H1 (cell line): Measurements from ENCODE around the gene SLC5A9. TPM values are rescaled to one million over a fixed set of nuclear protein-coding genes. Genes with fewer than 3 reads are reported as not detected.

Experiments
- CTCF ChIA-PET: fragments of 300-600 bp; sonication (Branson Sonifier 250); formaldehyde crosslinking; loops from one replicate; lab custom pipeline; 2021; ENCODE audit not compliant: partially characterized antibody; lab: Charles Lee
- POLR2A ChIA-PET: fragments of 300-600 bp; sonication (Branson Sonifier 250); formaldehyde crosslinking; loops from one replicate; lab custom pipeline; 2021; ENCODE audit warnings: inconsistent platforms; ENCODE audit not compliant: partially characterized antibody; lab: Charles Lee
- DNase-seq, 2 experiments: peaks; one replicate each; pipeline versions ENCODE4 v3.0.0 to v3.0.0-alpha.2; 2010 to 2022; ENCODE audit warnings: low spot score in 2 of 2, low read depth in 1 of 2, mixed read lengths in 1 of 2
- FAIRE-seq: peaks from 2 replicates; lab custom pipeline; 2011; peaks lifted over from hg19 to GRCh38; lab: Jason Lieb, UNC
- H2AFZ ChIP-seq: 2 replicates; pipeline ENCODE4 v1.8.1; 2012; ENCODE audit warnings: low read length, inconsistent platforms
- H2AK5ac ChIP-seq: 2 replicates; pipeline ENCODE4 v1.6.1; 2013; ENCODE audit warnings: low read depth, low read length
- H2BK120ac ChIP-seq: replicated peaks from 2 replicates; pipeline ENCODE3; 2013; ENCODE audit warnings: low read depth, low read length, inconsistent platforms
- H2BK12ac ChIP-seq: 2 replicates; pipeline ENCODE4 v1.6.1; 2013; ENCODE audit warnings: low read depth, low read length
- H2BK15ac ChIP-seq: 2 replicates; pipeline ENCODE4 v1.6.1; 2013; ENCODE audit warnings: low read length
- H2BK20ac ChIP-seq: 2 replicates; pipeline ENCODE4 v1.6.1; 2013; ENCODE audit warnings: low read length
- H2BK5ac ChIP-seq: 2 replicates; pipeline ENCODE4 v1.6.1; 2013; ENCODE audit warnings: low read depth, low read length
- H3K14ac ChIP-seq: 2 replicates; pipeline ENCODE4 v1.6.1; 2013; ENCODE audit warnings: inconsistent platforms; ENCODE audit not compliant: insufficient read length
- H3K18ac ChIP-seq: 2 replicates; pipeline ENCODE4 v1.6.1; 2013; ENCODE audit warnings: low read length; ENCODE audit errors: extremely low read depth
- H3K23ac ChIP-seq: 2 replicates; pipeline ENCODE4 v1.6.1; 2013; ENCODE audit warnings: inconsistent platforms; ENCODE audit not compliant: insufficient read length
- H3K23me2 ChIP-seq: 2 replicates; pipeline ENCODE4 v1.6.1; 2013; ENCODE audit warnings: low read depth, low read length
- H3K27ac ChIP-seq: 2 replicates; pipeline ENCODE4 v1.6.1; 2011; ENCODE audit warnings: low read depth, low read length, inconsistent platforms
- H3K27me3 ChIP-seq, 4 experiments: replicated peaks in 1 of 4; 1 replicate in 1 of 4; 2 replicates in 3 of 4; pipeline versions ENCODE4 v1.6.1 to v1.8.1; 2011 to 2013; ENCODE audit warnings: low read length in 3 of 4, mild to moderate bottlenecking in 3 of 4, inconsistent platforms in 2 of 4, mixed read lengths in 2 of 4, moderate library complexity in 1 of 4; ENCODE audit not compliant: control insufficient read depth in 3 of 4, insufficient read depth in 3 of 4; ENCODE audit errors: extremely low read depth in 1 of 4
- H3K36me3 ChIP-seq, 4 experiments: 2 replicates each; pipeline versions ENCODE4 v1.6.1 to v1.8.1; 2011 to 2013; ENCODE audit warnings: mild to moderate bottlenecking in 4 of 4, low read length in 3 of 4, moderate library complexity in 2 of 4, control low read depth in 1 of 4, inconsistent platforms in 1 of 4; ENCODE audit not compliant: insufficient read depth in 4 of 4, control insufficient read depth in 2 of 4
- H3K4ac ChIP-seq: replicated peaks from 2 replicates; pipeline ENCODE3; 2013; ENCODE audit warnings: low read length, low read depth, mixed read lengths, inconsistent platforms; ENCODE audit not compliant: insufficient read length
- H3K4me1 ChIP-seq, 4 experiments: replicated peaks in 1 of 4; 1 replicate in 1 of 4; 2 replicates in 3 of 4; pipeline versions ENCODE4 v1.6.1 to v1.8.1; 2011 to 2013; ENCODE audit warnings: low read length in 3 of 4, inconsistent platforms in 2 of 4, mixed read lengths in 1 of 4; ENCODE audit not compliant: insufficient read depth in 4 of 4, control insufficient read depth in 3 of 4
- H3K4me2 ChIP-seq, 2 experiments: 2 replicates each; pipeline versions ENCODE4 v1.6.1 to v1.8.1; 2011 to 2013; ENCODE audit warnings: low read depth in 2 of 2, low read length in 2 of 2, control low read depth in 1 of 2, inconsistent platforms in 1 of 2, mild to moderate bottlenecking in 1 of 2; ENCODE audit not compliant: insufficient read depth in 1 of 2
- H3K4me3 ChIP-seq, 4 experiments: fragments of 200-600, 300-600 bp in 1 of 4; sonication (generic), shearing (Covaris generic), sonication (Bioruptor Twin) in 1 of 4; 2 replicates each; pipeline versions ENCODE4 v1.5.1 to v1.8.1; 2011 to 2016; ENCODE audit warnings: low read length in 4 of 4, low read depth in 3 of 4, control low read depth in 2 of 4, inconsistent platforms in 2 of 4, mild to moderate bottlenecking in 2 of 4, mixed read lengths in 1 of 4, moderate library complexity in 1 of 4; ENCODE audit not compliant: insufficient read depth in 2 of 4; ENCODE audit errors: extremely low read depth in 1 of 4
- H3K56ac ChIP-seq: replicated peaks from 2 replicates; pipeline ENCODE3; 2013; ENCODE audit warnings: low read depth, mild to moderate bottlenecking, mixed read lengths, low read length, inconsistent platforms; ENCODE audit not compliant: insufficient read length
- H3K79me1 ChIP-seq: 2 replicates; pipeline ENCODE4 v1.6.1; 2013; ENCODE audit warnings: low read depth, low read length, control low read depth
- H3K79me2 ChIP-seq, 2 experiments: 2 replicates each; pipeline versions ENCODE4 v1.6.1 to v1.8.1; 2012 to 2013; ENCODE audit warnings: low read length in 2 of 2, mild to moderate bottlenecking in 2 of 2, inconsistent platforms in 1 of 2; ENCODE audit not compliant: insufficient read depth in 2 of 2, control insufficient read depth in 1 of 2
- H3K9ac ChIP-seq, 4 experiments: replicated peaks in 1 of 4; 1 replicate in 1 of 4; 2 replicates in 3 of 4; pipeline versions ENCODE4 v1.6.1 to v1.8.1; 2011 to 2013; ENCODE audit warnings: low read depth in 3 of 4, low read length in 3 of 4, control low read depth in 2 of 4, mild to moderate bottlenecking in 2 of 4, moderate library complexity in 2 of 4, inconsistent platforms in 1 of 4; ENCODE audit errors: extremely low read depth in 1 of 4
- H3K9me3 ChIP-seq, 2 experiments: 2 replicates each; pipeline versions ENCODE4 v1.6.1 to v1.8.1; 2012 to 2013; ENCODE audit warnings: mild to moderate bottlenecking in 2 of 2, moderate library complexity in 2 of 2, control low read depth in 1 of 2, inconsistent platforms in 1 of 2, low read depth in 1 of 2, low read length in 1 of 2, mixed read lengths in 1 of 2; ENCODE audit not compliant: insufficient read depth in 2 of 2
- H4K20me1 ChIP-seq, 2 experiments: replicated peaks in 1 of 2; 2 replicates each; pipeline versions ENCODE3 to v1.8.1; 2011 to 2013; ENCODE audit warnings: inconsistent platforms in 2 of 2, low read length in 2 of 2, mild to moderate bottlenecking in 1 of 2; ENCODE audit not compliant: insufficient read depth in 2 of 2, control insufficient read depth in 1 of 2
- H4K5ac ChIP-seq: 2 replicates; pipeline ENCODE4 v1.6.1; 2013; ENCODE audit warnings: low read length, low read depth, mixed read lengths, inconsistent platforms; ENCODE audit not compliant: insufficient read length
- H4K8ac ChIP-seq: 2 replicates; pipeline ENCODE4 v1.8.0; 2013; ENCODE audit warnings: mild to moderate bottlenecking, moderate library complexity, low read length, inconsistent platforms; ENCODE audit not compliant: insufficient read depth; ENCODE audit errors: extremely low read depth
- H4K91ac ChIP-seq: replicated peaks from 2 replicates; pipeline ENCODE3; 2013; ENCODE audit warnings: low read length, mixed read lengths, inconsistent platforms; ENCODE audit not compliant: insufficient read length
- WGBS, 2 experiments: shearing (Covaris generic) in 1 of 2; methylation state at CpG; one replicate each; pipeline versions ENCODE4 v1.1.6 to v1.1.7; 2013 to 2015; ENCODE audit warnings: low lambda C conversion rate in 2 of 2, mixed read lengths in 2 of 2, inconsistent platforms in 1 of 2, low coverage in 1 of 2, missing lambda C conversion rate in 1 of 2; ENCODE audit not compliant: insufficient replicate concordance in 2 of 2, insufficient coverage in 1 of 2, insufficient read length in 1 of 2; ENCODE audit errors: extremely low coverage in 1 of 2, missing lambda C conversion rate in 1 of 2; 5-methylcytosine and 5-hydroxymethylcytosine counted together
- polyA plus RNA-seq, 7 experiments: library from polyadenylated mRNA; depleted of rRNA in 3 of 7; stranded (reverse) in 5 of 7; unstranded in 2 of 7; fragments of >200 nt in 5 of 7; fragments of 200-250 nt in 2 of 7; gene quantifications; 1 replicate in 5 of 7; 2 replicates in 1 of 7; 4 replicates in 1 of 7; pipeline versions ENCODE4 v1.2.1 to v1.2.3, GENCODE V29; 2011 to 2013; ENCODE audit warnings: missing spikeins in 2 of 7, mixed read lengths in 2 of 7
- total RNA-seq: library from RNA; stranded (reverse); fragmentation: NEBNext Ultra II Directional; extraction: Animal tissue kit (Norgen Biotek cat#: 25700); gene quantifications from 2 replicates; pipeline ENCODE4 v1.2.1, GENCODE V29; 2021

SLC5A9 gene
- total and polyA plus RNA-seq, 2 of the 8 experiments (the other 6 are each of a cell fraction or from before 2014, with no cell fraction given): 0.03 TPM; not detected in 1

- H3K79me1 ChIP-seq: no peaks in the 10 kb centered on the region
- H2BK12ac ChIP-seq: peak overlapping the region; percentile 87; the same call in 1 of the 2 replicates
- H3K14ac ChIP-seq: no peak overlapping the region
- no peaks in the 10 kb centered on the region for H3K9me3 ChIP-seq
- FAIRE-seq (no peak), DNase-seq (no peak)
- no peaks in the 10 kb centered on the region for H3K23me2 ChIP-seq
- no peak overlapping the region for H2AFZ ChIP-seq
- H3K23ac ChIP-seq: no peak overlapping the region
- no peak overlapping the region for H3K4me2 ChIP-seq
- H2BK20ac ChIP-seq: peak overlapping the region; percentile 95; the same call in 1 of the 2 replicates
- peak overlapping the region; percentile 85 for H2BK120ac ChIP-seq
- H4K91ac ChIP-seq: peak overlapping the region; percentile 82
- H4K5ac ChIP-seq: peak overlapping the region; percentile 7
- peak overlapping the region; percentile 95 for H3K4ac ChIP-seq
- no peaks in the 10 kb centered on the region for H3K79me2 ChIP-seq
- peaks cover 1 to 9% (median 5%) of the 10 kb centered on the region in 4 experiments; a peak in 3 of 7 replicates for H3K4me1 ChIP-seq
- no peak overlapping the region for H4K8ac ChIP-seq
- no peak overlapping the region; the same call in 1 of the 2 replicates for H3K27ac ChIP-seq
- peak overlapping the region; percentile 61; the same call in 1 of the 2 replicates for H2BK15ac ChIP-seq
- H3K4me3 ChIP-seq: no peak overlapping the region
- no peaks in the 10 kb centered on the region for H4K20me1 ChIP-seq
- H3K27me3 ChIP-seq: no peaks in the 10 kb centered on the region
- H3K56ac ChIP-seq: no peak overlapping the region
- ChIA-PET POLR2A (no interaction called here), CTCF (interaction anchor here (1.3 to 5.9 kb wide), 5 partner anchors 8 to 113 kb away, joined by 4 to 41 read pairs (median 7); no protein-coding TSS in a partner anchor)
- H3K18ac ChIP-seq: peak overlapping the region; percentile 78
- no peak overlapping the region; a peak in 1 of 7 replicates for H3K9ac ChIP-seq
- peak overlapping the region; percentile 91; the same call in 1 of the 2 replicates for H2AK5ac ChIP-seq
- H2BK5ac ChIP-seq: peak overlapping the region; percentile 97; the same call in 1 of the 2 replicates
- H3K36me3 ChIP-seq: no peaks in the 10 kb centered on the region
- WGBS, 2 experiments: 91% methylated on average over 4 of the region's 4 CpGs; no CpG with 5 or more reads in 1 of the 2 experiments
Observed at GRCh38 chr1:48214820-48215219, 7.7 kb upstream of the SLC5A9 start.
